H9 (cell line): ENCODE data around the gene HKDC1. TPM values are rescaled to one million over a fixed set of nuclear protein-coding genes. Genes with fewer than 3 reads are reported as not detected.

ENCODE experiments used
- DNase-seq: peaks from one replicate; pipeline ENCODE4 v3.0.0-alpha.2; 2017
- H2AFZ ChIP-seq: one replicate; pipeline ENCODE4 v1.6.1; 2013; ENCODE audit warnings: mild to moderate bottlenecking, low read length, control low read depth, moderate library complexity
- H2AK5ac ChIP-seq: 2 replicates; pipeline ENCODE4 v1.6.1; 2013; ENCODE audit warnings: low read length, control low read depth, mixed read lengths; ENCODE audit not compliant: insufficient read length
- H2BK120ac ChIP-seq: one replicate; pipeline ENCODE4 v1.6.1; 2013; ENCODE audit warnings: low read depth, mild to moderate bottlenecking, low read length, control low read depth, inconsistent platforms; ENCODE audit not compliant: poor library complexity, severe bottlenecking
- H2BK12ac ChIP-seq: 2 replicates; pipeline ENCODE4 v1.6.1; 2013; ENCODE audit warnings: low read length, control low read depth, mixed read lengths, low read depth; ENCODE audit not compliant: insufficient read length
- H2BK15ac ChIP-seq: 2 replicates; pipeline ENCODE4 v1.6.1; 2013; ENCODE audit warnings: low read depth, low read length, control low read depth
- H2BK20ac ChIP-seq: one replicate; pipeline ENCODE4 v1.6.1; 2013; ENCODE audit warnings: low read depth, mild to moderate bottlenecking, low read length, control low read depth, inconsistent platforms; ENCODE audit not compliant: poor library complexity, severe bottlenecking
- H2BK5ac ChIP-seq: 2 replicates; pipeline ENCODE4 v1.6.1; 2013; ENCODE audit warnings: low read length, control low read depth, mixed read lengths; ENCODE audit not compliant: insufficient read length
- H3K14ac ChIP-seq: 2 replicates; pipeline ENCODE4 v1.6.1; 2013; ENCODE audit warnings: low read length, control low read depth; ENCODE audit not compliant: insufficient read depth
- H3K18ac ChIP-seq: 2 replicates; pipeline ENCODE4 v1.6.1; 2013; ENCODE audit warnings: low read depth, mild to moderate bottlenecking, mixed read lengths, low read length, control low read depth; ENCODE audit not compliant: insufficient read length
- H3K23ac ChIP-seq: 2 replicates; pipeline ENCODE4 v1.6.1; 2013; ENCODE audit warnings: low read length, control low read depth, mixed read lengths, low read depth; ENCODE audit not compliant: insufficient read length
- H3K23me2 ChIP-seq: 2 replicates; pipeline ENCODE4 v1.6.1; 2013; ENCODE audit warnings: low read depth, mild to moderate bottlenecking, mixed read lengths, low read length, control low read depth; ENCODE audit not compliant: insufficient read length, poor library complexity, severe bottlenecking
- H3K27ac ChIP-seq: 2 replicates; pipeline ENCODE4 v1.5.1; 2013; ENCODE audit warnings: low read length, control low read depth, mixed read lengths, low read depth; ENCODE audit not compliant: insufficient read length
- H3K27me3 ChIP-seq: 2 replicates; pipeline ENCODE4 v1.6.1; 2013; ENCODE audit warnings: low read length, control low read depth, inconsistent platforms; ENCODE audit not compliant: insufficient read depth
- H3K4ac ChIP-seq: 2 replicates; pipeline ENCODE4 v1.6.1; 2013; ENCODE audit warnings: low read depth, mild to moderate bottlenecking, control low read depth, inconsistent platforms, low read length, moderate library complexity
- H3K4me1 ChIP-seq: 2 replicates; pipeline ENCODE4 v1.6.1; 2013; ENCODE audit warnings: low read length, control low read depth, inconsistent platforms; ENCODE audit not compliant: insufficient read depth
- H3K4me2 ChIP-seq: 2 replicates; pipeline ENCODE4 v1.6.1; 2013; ENCODE audit warnings: low read length, control low read depth, mixed read lengths; ENCODE audit not compliant: insufficient read length, insufficient read depth
- H3K56ac ChIP-seq: 2 replicates; pipeline ENCODE4 v1.6.1; 2013; ENCODE audit warnings: low read depth, mild to moderate bottlenecking, mixed read lengths, low read length, control low read depth; ENCODE audit not compliant: insufficient read length
- H3K79me1 ChIP-seq: 2 replicates; pipeline ENCODE4 v1.6.1; 2013; ENCODE audit warnings: low read depth, mild to moderate bottlenecking, moderate library complexity, low read length, control low read depth, inconsistent platforms; ENCODE audit not compliant: insufficient read depth, poor library complexity, severe bottlenecking
- H3K79me2 ChIP-seq: 2 replicates; pipeline ENCODE4 v1.6.1; 2013; ENCODE audit warnings: low read length, control low read depth, inconsistent platforms; ENCODE audit not compliant: insufficient read depth
- H3K9ac ChIP-seq: 2 replicates; pipeline ENCODE4 v1.6.1; 2013; ENCODE audit warnings: low read length, control low read depth, mixed read lengths; ENCODE audit not compliant: insufficient read length; ENCODE audit errors: extremely low read depth
- H3K9me3 ChIP-seq: one replicate; pipeline ENCODE4 v1.6.1; 2013; ENCODE audit warnings: low read depth, low read length, inconsistent platforms; ENCODE audit not compliant: control insufficient read depth
- H3T11ph ChIP-seq: one replicate; pipeline ENCODE4 v1.6.1; 2013; ENCODE audit warnings: mild to moderate bottlenecking, low read length, control low read depth, inconsistent platforms
- H4K20me1 ChIP-seq: one replicate; pipeline ENCODE4 v1.6.1; 2013; ENCODE audit not compliant: control insufficient read depth, insufficient read length, insufficient read depth
- H4K5ac ChIP-seq: 2 replicates; pipeline ENCODE4 v1.6.1; 2013; ENCODE audit warnings: low read depth, mild to moderate bottlenecking, mixed read lengths, low read length, control low read depth; ENCODE audit not compliant: insufficient read length
- H4K8ac ChIP-seq: replicated peaks from 2 replicates; pipeline ENCODE4 v1.6.1; 2013; ENCODE audit warnings: low read length, control low read depth, mixed read lengths, low read depth; ENCODE audit not compliant: insufficient read length
- H4K91ac ChIP-seq: 2 replicates; pipeline ENCODE4 v1.6.1; 2013; ENCODE audit warnings: low read depth, mild to moderate bottlenecking, moderate library complexity, mixed read lengths, low read length, control low read depth; ENCODE audit not compliant: insufficient read length
- H3K27ac Mint-ChIP-seq, 3 experiments: 2 replicates in 2 of 3; 3 replicates in 1 of 3; pipeline ENCODE4 v1.8.0; 2020 to 2021; ENCODE audit warnings: mixed read lengths in 3 of 3, mild to moderate bottlenecking in 1 of 3, moderate library complexity in 1 of 3
- H3K27me3 Mint-ChIP-seq: 2 replicates; pipeline ENCODE4 v1.8.0; 2021; ENCODE audit warnings: low read depth, mild to moderate bottlenecking, moderate library complexity, mixed read lengths
- H3K36me3 Mint-ChIP-seq, 3 experiments: 2 replicates in 2 of 3; 3 replicates in 1 of 3; pipeline ENCODE4 v1.8.0; 2020 to 2021; ENCODE audit warnings: low read depth in 3 of 3, mixed read lengths in 3 of 3; ENCODE audit not compliant: insufficient read depth in 1 of 3
- H3K4me1 Mint-ChIP-seq, 2 experiments: 2 replicates each; pipeline ENCODE4 v1.8.0; 2020; ENCODE audit warnings: mixed read lengths in 2 of 2
- H3K4me3 Mint-ChIP-seq, 2 experiments: 2 replicates in 1 of 2; 3 replicates in 1 of 2; pipeline ENCODE4 v1.8.0; 2020 to 2021; ENCODE audit warnings: mild to moderate bottlenecking in 2 of 2, mixed read lengths in 2 of 2, moderate library complexity in 1 of 2
- H3K9me3 Mint-ChIP-seq, 2 experiments: 2 replicates in 1 of 2; 3 replicates in 1 of 2; pipeline ENCODE4 v1.8.0; 2020; ENCODE audit warnings: mild to moderate bottlenecking in 2 of 2, mixed read lengths in 2 of 2, moderate library complexity in 1 of 2
- CTCF ChIP-seq: fragments of 200-600 bp; sonication (generic); conservative IDR thresholded peaks from 3 replicates; pipeline ENCODE4 v1.8.0; 2021; ENCODE audit warnings: antibody characterized with exemption, mild to moderate bottlenecking
- WGBS: extraction: QIAGEN DNeasy Blood & Tissue Kit; methylation state at CpG from one replicate; pipeline ENCODE4 v1.1.7; 2013; ENCODE audit warnings: missing lambda C conversion rate, low lambda C conversion rate, mixed read lengths; ENCODE audit not compliant: insufficient read length; ENCODE audit errors: extremely low coverage; 5-methylcytosine and 5-hydroxymethylcytosine counted together
- total RNA-seq: library from RNA; stranded (reverse); gene quantifications from 2 replicates; pipeline ENCODE4 v1.2.1, GENCODE V29; 2021

The HKDC1 gene
- total RNA-seq, 1 experiment from 2014 or later: not detected

DNA sequence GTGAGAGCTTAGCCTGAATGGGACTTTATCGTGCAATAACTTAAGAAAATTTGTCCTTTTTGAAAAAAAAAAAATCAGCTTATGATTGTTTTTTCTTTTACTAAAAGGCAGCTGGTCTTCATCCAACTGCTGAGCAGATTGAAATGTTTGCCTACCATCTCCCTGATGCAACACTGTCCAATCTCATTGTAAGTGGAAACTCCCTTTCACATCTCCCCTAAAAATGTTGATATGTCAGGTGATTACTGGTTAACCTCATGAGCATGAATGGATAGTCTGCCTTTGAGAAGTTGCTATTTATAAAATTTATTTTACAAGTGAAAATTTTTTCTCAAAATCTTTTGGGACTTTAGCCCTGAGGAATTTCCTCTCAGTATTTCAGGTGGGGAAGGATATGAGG lies 17.8 kb upstream of the HKDC1 start:
- H3K14ac ChIP-seq: no peak overlapping the region
- no peak overlapping the region for H4K8ac ChIP-seq
- no peak overlapping the region for H3K23ac ChIP-seq
- no peak overlapping the region for H3K56ac ChIP-seq
- no peak overlapping the region for H2AFZ ChIP-seq
- no peaks in the 10 kb centered on the region for H4K20me1 ChIP-seq
- H3K27me3 ChIP-seq: no peaks in the 10 kb centered on the region
- H3K4me2 ChIP-seq: no peak overlapping the region
- Mint-ChIP-seq H3K36me3 (peaks cover 12 to 71% (median 37%) of the 10 kb centered on the region in 3 experiments), H3K27ac (no peak overlapping the region), H3K27me3 (no peaks in the 10 kb centered on the region), H3K4me3 (no peak overlapping the region), H3K9me3 (no peaks in the 10 kb centered on the region), H3K4me1 (no peaks in the 10 kb centered on the region)
- TF ChIP-seq CTCF: no peak
- H3K27ac ChIP-seq: no peak overlapping the region
- H3K23me2 ChIP-seq: no peaks in the 10 kb centered on the region
- no peaks in the 10 kb centered on the region for H3K79me1 ChIP-seq
- no peak overlapping the region for H3K9ac ChIP-seq
- no peaks in the 10 kb centered on the region for H3K9me3 ChIP-seq
- no peak for DNase-seq
- no peaks in the 10 kb centered on the region for H3K4me1 ChIP-seq
- no peak overlapping the region for H3K4ac ChIP-seq
- no peak overlapping the region for H4K91ac ChIP-seq
- H2BK120ac ChIP-seq: no peak overlapping the region
- no peak overlapping the region for H2BK12ac ChIP-seq
- no peaks in the 10 kb centered on the region for H3K79me2 ChIP-seq
- no peak overlapping the region for H3K18ac ChIP-seq
- no peak overlapping the region for H3T11ph ChIP-seq
- WGBS: no CpG with 5 or more reads among the region's 1 CpG
- H2BK20ac ChIP-seq: no peak overlapping the region
- no peak overlapping the region for H2BK5ac ChIP-seq
- H2BK15ac ChIP-seq: no peak overlapping the region
- H4K5ac ChIP-seq: no peak overlapping the region
- no peak overlapping the region for H2AK5ac ChIP-seq
